Measurements from ENCODE around the gene DNASE2.

The DNASE2 gene

DNA sequence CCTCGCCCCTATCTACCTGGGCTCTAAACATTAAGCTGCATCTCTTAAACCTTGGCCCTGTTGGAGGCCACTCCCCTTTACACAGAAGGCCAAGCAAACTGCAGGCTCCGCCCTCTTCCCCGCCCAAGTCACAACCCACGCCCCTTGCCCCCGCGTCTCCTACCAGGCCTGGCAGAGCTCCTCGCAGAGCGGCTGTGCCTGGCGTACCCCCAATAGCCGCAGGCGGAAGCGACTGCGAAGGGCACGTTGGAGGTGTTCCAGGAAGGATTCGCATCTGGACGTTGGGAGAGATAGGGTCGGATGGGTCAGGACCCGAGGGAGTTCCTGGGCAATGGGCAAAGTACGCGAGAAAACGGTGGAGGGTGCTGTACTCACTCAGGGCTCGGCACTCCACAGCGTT, 52.8 kb downstream of the DNASE2 start:
- peak; percentile 73 for DNase-seq

DNA sequence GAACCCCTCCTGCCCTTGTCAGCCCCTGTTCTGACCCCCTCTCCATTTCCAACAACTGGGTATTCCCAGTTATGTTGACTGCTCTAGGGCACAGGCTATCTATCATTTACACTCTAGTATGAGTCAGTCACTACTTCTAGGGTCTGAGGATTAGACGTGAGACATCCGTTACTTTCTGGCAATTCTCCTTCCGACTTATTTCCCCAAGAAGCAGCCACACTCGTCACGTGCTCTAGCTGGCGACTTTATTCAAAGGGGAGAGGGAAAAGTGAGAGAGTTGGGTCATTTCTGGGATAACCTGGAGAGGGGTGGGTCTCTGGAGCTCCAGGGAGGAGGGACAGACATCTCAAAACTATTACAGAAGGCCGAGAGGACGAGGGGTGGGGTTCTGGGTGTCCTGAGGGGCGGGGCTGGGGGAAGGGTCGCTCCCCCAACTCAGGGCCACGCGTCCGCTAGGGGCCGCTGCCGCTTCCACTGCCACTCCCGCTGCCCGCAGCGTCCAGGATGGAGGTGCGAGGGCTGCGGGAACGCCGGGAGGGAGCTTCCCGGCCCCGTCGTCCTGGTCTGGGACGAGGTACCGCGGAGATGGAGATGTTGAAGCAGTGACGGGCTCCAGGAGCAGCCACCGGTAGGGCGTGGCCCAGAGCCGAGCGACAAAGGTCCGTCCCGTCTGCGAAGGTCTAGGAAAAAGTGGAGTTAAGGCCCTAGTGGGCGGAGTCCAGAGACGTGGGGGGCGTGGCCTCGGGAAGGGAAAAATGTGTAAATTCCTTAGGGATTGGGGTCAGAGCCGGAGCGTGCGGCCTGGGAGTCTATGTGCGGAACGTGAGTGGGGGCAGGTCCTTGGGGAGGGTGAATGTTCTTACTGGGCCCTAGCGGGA, 55.8 kb downstream of the DNASE2 start:
- DNase-seq = peak; percentile 59
